ENCODE measurements around the gene PPFIA2. TPM values are rescaled to one million over a fixed set of nuclear protein-coding genes. Genes with fewer than 3 reads are reported as not detected.

PPFIA2 gene
- polyA plus RNA-seq, 1 donor from 2014 or later = 65.3 TPM

GRCh38 chr12:81615026-81615588 is 144.0 kb downstream of the PPFIA2 start:
- TF ChIP-seq MXI1 (conservative IDR thresholded peaks at IDR 0.05; ENCODE audit: poor library complexity, severe bottlenecking) (no peak), EP300 (conservative IDR thresholded peaks at IDR 0.05; ENCODE audit: poor library complexity, severe bottlenecking) (no peak), POLR2AphosphoS5 (IDR thresholded peaks at IDR 0.05) (no peak), SMC3 (conservative IDR thresholded peaks at IDR 0.05; ENCODE audit: poor library complexity) (no peak), CTCF (IDR thresholded peaks at IDR 0.05; ENCODE audit: poor library complexity, severe bottlenecking) (no peak), REST (IDR thresholded peaks at IDR 0.05; ENCODE audit: borderline replicate concordance) (no peak), TAF1 (IDR thresholded peaks at IDR 0.05; ENCODE audit: low read depth) (no peak), RAD21 (conservative IDR thresholded peaks at IDR 0.05) (no peak), EZH2 (IDR thresholded peaks at IDR 0.05; ENCODE audit: borderline replicate concordance, insufficient read depth, low read length, poor library complexity, severe bottlenecking) (no peak)
- no peaks in the 10 kb centered on the region for H3F3A ChIP-seq (ENCODE audit: insufficient read depth, low read length, poor library complexity, severe bottlenecking)
- no peak overlapping the region for H2AFZ ChIP-seq (ENCODE audit: low read depth, low read length)
- H3K4me3 ChIP-seq (ENCODE audit: low read length) = no peak overlapping the region
- no peak overlapping the region for H3K27ac ChIP-seq (ENCODE audit: low read length)
- no peak overlapping the region for H3K9ac ChIP-seq (ENCODE audit: low read length)
- H3K79me2 ChIP-seq (replicated peaks; ENCODE audit: insufficient read depth, low read length) = no peaks in the 10 kb centered on the region
- H3K4me2 ChIP-seq (ENCODE audit: low read length) = no peak overlapping the region
- no peaks in the 10 kb centered on the region for H3K9me3 ChIP-seq (ENCODE audit: low read length)
- no peaks in the 10 kb centered on the region for H3K9me2 ChIP-seq (ENCODE audit: insufficient read depth, low read length)
- H3K36me3 ChIP-seq (ENCODE audit: insufficient read depth, low read length) = no peaks in the 10 kb centered on the region
- no peaks in the 10 kb centered on the region for H3K27me3 ChIP-seq (ENCODE audit: insufficient read depth, low read depth, low read length)
- no peaks in the 10 kb centered on the region for H4K20me1 ChIP-seq (ENCODE audit: insufficient read depth)

- no peak overlapping the region for H3K4me2 ChIP-seq (ENCODE audit: low read length)
- no peak overlapping the region for H3K9ac ChIP-seq (ENCODE audit: low read length)
- no peak overlapping the region for H3K4me3 ChIP-seq (ENCODE audit: low read length)
- no peak overlapping the region for H2AFZ ChIP-seq (ENCODE audit: low read depth, low read length)
- H3K9me2 ChIP-seq (ENCODE audit: insufficient read depth, low read length) = no peaks in the 10 kb centered on the region
- no peaks in the 10 kb centered on the region for H3K36me3 ChIP-seq (ENCODE audit: insufficient read depth, low read length)
- no peak for TF ChIP-seq MXI1 (conservative IDR thresholded peaks at IDR 0.05; ENCODE audit: poor library complexity, severe bottlenecking)
- no peak for TF ChIP-seq CTCF (IDR thresholded peaks at IDR 0.05; ENCODE audit: poor library complexity, severe bottlenecking)
- no peak for TF ChIP-seq POLR2AphosphoS5 (IDR thresholded peaks at IDR 0.05)
- TF ChIP-seq EP300 (conservative IDR thresholded peaks at IDR 0.05; ENCODE audit: poor library complexity, severe bottlenecking) = no peak
- TF ChIP-seq RAD21 (conservative IDR thresholded peaks at IDR 0.05) = no peak
- no peak for TF ChIP-seq EZH2 (IDR thresholded peaks at IDR 0.05; ENCODE audit: borderline replicate concordance, insufficient read depth, low read length, poor library complexity, severe bottlenecking)
- TF ChIP-seq TAF1 (IDR thresholded peaks at IDR 0.05; ENCODE audit: low read depth) = no peak
- no peak for TF ChIP-seq SMC3 (conservative IDR thresholded peaks at IDR 0.05; ENCODE audit: poor library complexity)
- H3K9me3 ChIP-seq (ENCODE audit: low read length) = no peaks in the 10 kb centered on the region
- no peaks in the 10 kb centered on the region for H4K20me1 ChIP-seq (ENCODE audit: insufficient read depth)
- no peaks in the 10 kb centered on the region for H3K79me2 ChIP-seq (replicated peaks; ENCODE audit: insufficient read depth, low read length)
- H3F3A ChIP-seq (ENCODE audit: insufficient read depth, low read length, poor library complexity, severe bottlenecking) = no peaks in the 10 kb centered on the region
- H3K27ac ChIP-seq (ENCODE audit: low read length) = no peak overlapping the region
- H3K27me3 ChIP-seq (ENCODE audit: insufficient read depth, low read depth, low read length) = no peaks in the 10 kb centered on the region
Measured at GRCh38 chr12:81610955-81611889, 147.9 kb downstream of the PPFIA2 start.

Data from neural cell (in vitro differentiated cells).